GM12878 (cell line): ENCODE results near the gene HSPA12B. TPM values are rescaled to one million over a fixed set of nuclear protein-coding genes. Genes with fewer than 3 reads are reported as not detected.

Source experiments
- ATAC-seq: fragments of 200-7000 bp; cut with Tn5 transposase; 3 replicates; pipeline ENCODE4 v1.9.1; 2020; ENCODE audit warnings: mild to moderate bottlenecking, moderate library complexity
- BruUV-seq: library from RNA; stranded (reverse); fragments of 400-500 nt; replicated peaks from 2 replicates; lab custom pipeline; 2021; lab: Mats Ljungman, UMichigan
- CTCF ChIA-PET: fragments of 300-600 bp; sonication (Branson Sonifier 250); formaldehyde crosslinking; extraction: SDS; loops from one replicate; lab custom pipeline; 2021; ENCODE audit warnings: inconsistent platforms; lab: Yijun Ruan, JAX
- POLR2A ChIA-PET: fragments of 350-600 bp; formaldehyde crosslinking; extraction: SDS; loops from one replicate; lab custom pipeline; 2021; ENCODE audit warnings: inconsistent platforms; lab: Charles Lee
- RAD21 ChIA-PET: fragments of 300-600 bp; sonication (Branson Sonifier 250); formaldehyde crosslinking; loops from one replicate; lab custom pipeline; 2023; ENCODE audit warnings: antibody characterized with exemption; ENCODE audit not compliant: unreplicated experiment; lab: Charles Lee
- SMC1A ChIA-PET: fragments of 300-600 bp; sonication (Branson Sonifier 250); formaldehyde crosslinking; loops from one replicate; lab custom pipeline; 2023; ENCODE audit not compliant: unreplicated experiment, uncharacterized antibody; lab: Charles Lee
- DNase-seq: peaks from one replicate; pipeline ENCODE4 v3.0.0-alpha.2; 2011; ENCODE audit warnings: low read depth, low spot score
- FAIRE-seq: peaks from 3 replicates; lab custom pipeline; 2011; peaks lifted over from hg19 to GRCh38; lab: Jason Lieb, UNC
- H2AFZ ChIP-seq: 2 replicates; pipeline ENCODE4 v1.6.0; 2011; ENCODE audit warnings: low read depth, low read length, control low read depth; ENCODE audit not compliant: control insufficient read depth
- H3K27ac ChIP-seq: 2 replicates; pipeline ENCODE4 v1.5.1; 2011; ENCODE audit warnings: control low read depth; ENCODE audit not compliant: control insufficient read depth, insufficient read depth
- H3K27me3 ChIP-seq, 2 experiments: replicated peaks in 1 of 2; 2 replicates each; pipeline versions ENCODE4 v1.6.0 to v1.6.1; 2011; ENCODE audit warnings: low read length in 1 of 2; ENCODE audit not compliant: control insufficient read depth in 2 of 2, insufficient read depth in 2 of 2
- H3K36me3 ChIP-seq, 2 experiments: 2 replicates each; pipeline ENCODE4 v1.5.1; 2011; ENCODE audit warnings: low read length in 1 of 2; ENCODE audit not compliant: control insufficient read depth in 2 of 2, insufficient read depth in 2 of 2
- H3K4me1 ChIP-seq: 2 replicates; pipeline ENCODE4 v1.6.1; 2011; ENCODE audit warnings: mild to moderate bottlenecking, low read length, moderate library complexity, mixed read lengths; ENCODE audit not compliant: control insufficient read depth, insufficient read depth
- H3K4me2 ChIP-seq: 2 replicates; pipeline ENCODE4 v1.6.0; 2011; ENCODE audit warnings: control low read depth; ENCODE audit not compliant: control insufficient read depth, insufficient read depth
- H3K4me3 ChIP-seq: fragments of 200-600 bp; sonication (generic); 2 replicates; pipeline ENCODE4 v1.5.1; 2016
- H3K79me2 ChIP-seq: 2 replicates; pipeline ENCODE4 v1.6.0; 2011; ENCODE audit warnings: low read length; ENCODE audit not compliant: control insufficient read depth, insufficient read depth
- H3K9ac ChIP-seq: 2 replicates; pipeline ENCODE4 v1.8.0; 2011; ENCODE audit warnings: low read length, control low read depth, mixed read lengths; ENCODE audit not compliant: control insufficient read depth, insufficient read depth
- H3K9me3 ChIP-seq: replicated peaks from 3 replicates; pipeline ENCODE4 v1.5.1; 2011; ENCODE audit warnings: mild to moderate bottlenecking, low read length; ENCODE audit not compliant: control insufficient read depth, insufficient read depth
- H4K20me1 ChIP-seq: 2 replicates; pipeline ENCODE4 v1.6.0; 2011; ENCODE audit not compliant: control insufficient read depth, insufficient read depth
- ATF7 ChIP-seq: fragments of 450-650 bp; IDR thresholded peaks from 2 replicates; pipeline ENCODE4 v1.6.1; 2016; ENCODE audit warnings: low read depth, mild to moderate bottlenecking
- BRCA1 ChIP-seq: IDR thresholded peaks from 2 replicates; pipeline ENCODE4 v1.6.1; 2011; ENCODE audit warnings: low read depth, low read length, improper control_type of control experiment
- CHD1 ChIP-seq: IDR thresholded peaks from 2 replicates; pipeline ENCODE4 v1.6.1; 2012; ENCODE audit warnings: low read depth, low read length, improper control_type of control experiment
- E2F8 ChIP-seq: fragments of 450-650 bp; IDR thresholded peaks from 2 replicates; pipeline ENCODE4 v1.6.1; 2018; ENCODE audit warnings: mild to moderate bottlenecking, low read depth, moderate library complexity; ENCODE audit not compliant: partially characterized antibody
- JUND ChIP-seq: IDR thresholded peaks from 2 replicates; pipeline ENCODE4 v1.6.1; 2012; ENCODE audit warnings: low read depth, mild to moderate bottlenecking, low read length, improper control_type of control experiment, moderate library complexity
- MTA2 ChIP-seq: fragments of 450-650 bp; IDR thresholded peaks from 2 replicates; pipeline ENCODE4 v1.6.1; 2016; ENCODE audit warnings: low read depth, mild to moderate bottlenecking, moderate library complexity
- STAT1 ChIP-seq: fragments of 450-650 bp; conservative IDR thresholded peaks from 2 replicates; pipeline ENCODE4 v1.6.1; 2014; ENCODE audit warnings: antibody characterized with exemption, mild to moderate bottlenecking
- SUPT20H ChIP-seq: IDR thresholded peaks from 2 replicates; pipeline ENCODE4 v1.6.1; 2011; ENCODE audit warnings: low read depth, mild to moderate bottlenecking, low read length, moderate library complexity, borderline replicate concordance; ENCODE audit not compliant: control insufficient read depth
- USF1 ChIP-seq: IDR thresholded peaks from 2 replicates; pipeline ENCODE4 v1.6.1; 2011; ENCODE audit warnings: borderline replicate concordance, low read depth, mild to moderate bottlenecking, moderate library complexity, mixed read lengths, low read length; ENCODE audit not compliant: insufficient read depth; ENCODE audit errors: extremely low read length
- ZBTB40 ChIP-seq: fragments of 450-650 bp; IDR thresholded peaks from 2 replicates; pipeline ENCODE4 v1.6.1; 2016; ENCODE audit warnings: mild to moderate bottlenecking, moderate library complexity, borderline replicate concordance
- WGBS: methylation state at CpG from one replicate; pipeline ENCODE4 v1.1.6; 2016; ENCODE audit warnings: low lambda C conversion rate; ENCODE audit not compliant: insufficient replicate concordance, insufficient coverage; ENCODE audit errors: missing lambda C conversion rate; 5-methylcytosine and 5-hydroxymethylcytosine counted together
- in situ Hi-C: fragments of 300-500 bp; cut with MboI; formaldehyde crosslinking; loops from 9 replicates; pipeline ENCODE4 v1.14.3; 2018; ENCODE audit warnings: mixed read lengths
- intact Hi-C: fragments of 100-400 bp; cut with micrococcal nuclease; formaldehyde crosslinking; loops from one replicate; pipeline ENCODE4 v1.14.2; 2022; ENCODE audit not compliant: unreplicated experiment
- polyA plus RNA-seq, 11 experiments: library from polyadenylated mRNA; depleted of rRNA in 4 of 11; unstranded in 6 of 11; stranded (reverse) in 5 of 11; fragments of >200 nt; fragmentation: Nextera tagmentation in 4 of 11; fragmentation: Illumina TruSeq in 1 of 11; extraction: Ambion mirVana in 4 of 11; extraction: Trizol in 1 of 11; gene quantifications; 1 replicate in 1 of 11; 2 replicates in 10 of 11; pipeline versions ENCODE4 v1.2.1 to v1.2.3, GENCODE V29; 2011 to 2016; ENCODE audit warnings: inconsistent platforms in 2 of 11, missing spikeins in 2 of 11, low read depth in 1 of 11
- total RNA-seq, 4 experiments: library from RNA; depleted of rRNA in 3 of 4; stranded (reverse); fragments of >200 nt in 3 of 4; fragmentation: Illumina TruSeq in 1 of 4; extraction: Trizol in 1 of 4; gene quantifications; 2 replicates each; pipeline versions ENCODE4 v1.2.1 to v1.2.3, GENCODE V29; 2013 to 2021
- TF ChIP-seq, protein P1 (sequence below): fragments of 450-650 bp; IDR thresholded peaks from 2 replicates; pipeline ENCODE4 v1.6.1; 2017; ENCODE audit warnings: low read depth, mild to moderate bottlenecking, moderate library complexity

HSPA12B gene
- total and polyA plus RNA-seq, 10 of the 15 experiments (the other 5 are each of a cell fraction or from before 2014, with no cell fraction given) = 0.08 TPM; not detected in 9

- POLR2A ChIA-PET = interaction anchor here (0.9 kb wide), 1 partner anchor 44 kb away, joined by 3 read pairs; no protein-coding TSS in a partner anchor
- SMC1A ChIA-PET = no interaction called here
- H3K27ac ChIP-seq = no peak overlapping the region
- in situ Hi-C loops = no loop called here
- no peaks in the 10 kb centered on the region for H3K36me3 ChIP-seq
- H4K20me1 ChIP-seq = no peaks in the 10 kb centered on the region
- FAIRE-seq (no peak), ATAC-seq (no peak), DNase-seq (no peak)
- CTCF ChIA-PET = interaction anchor here (0.6 to 2.4 kb wide), 4 partner anchors 24 to 95 kb away, joined by 3 to 8 read pairs (median 4); partner anchors contain the start of gene ADISSP
- no peak overlapping the region for H3K9ac ChIP-seq
- RAD21 ChIA-PET = no interaction called here
- H3K4me3 ChIP-seq = no peak overlapping the region
- WGBS = 20% methylated on average over 2 of the region's 2 CpGs
- no TSS peak for BruUV-seq
- no peaks in the 10 kb centered on the region for H3K4me1 ChIP-seq
- no peak overlapping the region for H2AFZ ChIP-seq
- no peaks in the 10 kb centered on the region for H3K79me2 ChIP-seq
- no peaks in the 10 kb centered on the region for H3K27me3 ChIP-seq
- H3K4me2 ChIP-seq = no peak overlapping the region
- intact Hi-C loops = no loop called here
- no peaks in the 10 kb centered on the region for H3K9me3 ChIP-seq
- no peak for TF ChIP-seq SUPT20H
- TF ChIP-seq CHD1 = no peak
- no peak for TF ChIP-seq BRCA1
- no peak for TF ChIP-seq ZBTB40
- no peak for TF ChIP-seq ATF7
- no peak for TF ChIP-seq E2F8
- no peak for TF ChIP-seq JUND
- no peak for TF ChIP-seq USF1
- TF ChIP-seq, protein P1, sequence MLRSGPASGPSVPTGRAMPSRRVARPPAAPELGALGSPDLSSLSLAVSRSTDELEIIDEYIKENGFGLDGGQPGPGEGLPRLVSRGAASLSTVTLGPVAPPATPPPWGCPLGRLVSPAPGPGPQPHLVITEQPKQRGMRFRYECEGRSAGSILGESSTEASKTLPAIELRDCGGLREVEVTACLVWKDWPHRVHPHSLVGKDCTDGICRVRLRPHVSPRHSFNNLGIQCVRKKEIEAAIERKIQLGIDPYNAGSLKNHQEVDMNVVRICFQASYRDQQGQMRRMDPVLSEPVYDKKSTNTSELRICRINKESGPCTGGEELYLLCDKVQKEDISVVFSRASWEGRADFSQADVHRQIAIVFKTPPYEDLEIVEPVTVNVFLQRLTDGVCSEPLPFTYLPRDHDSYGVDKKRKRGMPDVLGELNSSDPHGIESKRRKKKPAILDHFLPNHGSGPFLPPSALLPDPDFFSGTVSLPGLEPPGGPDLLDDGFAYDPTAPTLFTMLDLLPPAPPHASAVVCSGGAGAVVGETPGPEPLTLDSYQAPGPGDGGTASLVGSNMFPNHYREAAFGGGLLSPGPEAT = no peak
- TF ChIP-seq STAT1 = no peak
- no peak for TF ChIP-seq MTA2
Observed at GRCh38 chr20:3743251-3743650, 10.8 kb downstream of the HSPA12B start.
